HCEC 1CT (cell line): ENCODE data around the gene PPP1R3A.

ENCODE experiments used
- DNase-seq: peaks from one replicate; pipeline ENCODE4 v3.0.0-alpha.2; 2017

The PPP1R3A gene

GRCh38 chr7:113880559-113880958, 38.2 kb downstream of the PPP1R3A start:
- no peak for DNase-seq

GRCh38 chr7:113878394-113878992, 40.3 kb downstream of the PPP1R3A start:
- no peak for DNase-seq

GRCh38 chr7:113875224-113875623, 43.6 kb downstream of the PPP1R3A start:
- DNase-seq = no peak

GRCh38 chr7:113873554-113874151, 45.2 kb downstream of the PPP1R3A start:
- DNase-seq = peak; percentile 30

- no peak for DNase-seq
These were observed 45.8 kb downstream of the PPP1R3A start for GRCh38 chr7:113872981-113873380.

- no peak for DNase-seq
These were observed 51.5 kb downstream of the PPP1R3A start for GRCh38 chr7:113867325-113867724.

- DNase-seq = no peak
These were observed 62.8 kb downstream of the PPP1R3A start for GRCh38 chr7:113856010-113856409.

- no peak for DNase-seq
These were observed 77.9 kb downstream of the PPP1R3A start for GRCh38 chr7:113840954-113841353.

GRCh38 chr7:113835367-113835766, 83.4 kb downstream of the PPP1R3A start:
- DNase-seq = no peak

GRCh38 chr7:113832196-113832745, 86.5 kb downstream of the PPP1R3A start:
- DNase-seq = no peak

GRCh38 chr7:113831556-113831955, 87.3 kb downstream of the PPP1R3A start:
- DNase-seq = peak; percentile 7

- DNase-seq = no peak
These were observed 90.2 kb downstream of the PPP1R3A start for GRCh38 chr7:113828581-113828980.
